SK-N-SH (cell line): ENCODE data around the gene RASGRF1. TPM values are rescaled to one million over a fixed set of nuclear protein-coding genes. Genes with fewer than 3 reads are reported as not detected.

ENCODE experiments used
- CTCF ChIA-PET: fragments of 300-600, 350-600 bp; formaldehyde crosslinking; extraction: SDS; loops from one replicate; lab custom pipeline; 2021; lab: Yijun Ruan, JAX
- POLR2A ChIA-PET: fragments of 350-600 bp; sonication (Branson Sonifier 250); formaldehyde crosslinking; extraction: SDS; loops from one replicate; lab custom pipeline; 2020; ENCODE audit warnings: antibody characterized with exemption, inconsistent platforms; lab: Yijun Ruan, JAX
- DNase-seq: peaks from one replicate; pipeline ENCODE4 v3.0.0; 2012
- H2AFZ ChIP-seq: fragments of 200-600 bp; sonication (generic); 2 replicates; pipeline ENCODE4 v1.8.1; 2016; ENCODE audit warnings: antibody characterized with exemption, mild to moderate bottlenecking, low read depth
- H3F3A ChIP-seq: fragments of 200-600 bp; sonication (generic); replicated peaks from 2 replicates; pipeline ENCODE3; 2016; ENCODE audit warnings: antibody characterized with exemption, mild to moderate bottlenecking; ENCODE audit not compliant: insufficient read depth
- H3K27ac ChIP-seq, 2 experiments: fragments of 200-500 bp in 1 of 2; fragments of 200-600 bp in 1 of 2; sonication (Bioruptor generic) in 1 of 2; sonication (generic), shearing (Covaris generic) in 1 of 2; 2 replicates each; pipeline versions ENCODE4 v1.5.1 to v1.6.1; 2014 to 2016; ENCODE audit warnings: low read depth in 2 of 2, inconsistent platforms in 1 of 2, low read length in 1 of 2, mild to moderate bottlenecking in 1 of 2, mixed read lengths in 1 of 2
- H3K27me3 ChIP-seq: fragments of 200-600 bp; sonication (generic), shearing (Covaris generic); 2 replicates; pipeline ENCODE4 v1.6.1; 2016; ENCODE audit warnings: mixed run types; ENCODE audit not compliant: insufficient read depth
- H3K36me3 ChIP-seq, 2 experiments: fragments of 200-500 bp in 1 of 2; fragments of 200-600 bp in 1 of 2; sonication (Bioruptor generic) in 1 of 2; sonication (generic) in 1 of 2; replicated peaks in 1 of 2; 2 replicates each; pipeline versions ENCODE3 to v1.5.1; 2014 to 2016; ENCODE audit warnings: low read length in 1 of 2, mild to moderate bottlenecking in 1 of 2; ENCODE audit not compliant: insufficient read depth in 2 of 2, control insufficient read depth in 1 of 2
- H3K4me1 ChIP-seq, 2 experiments: fragments of 200-500 bp in 1 of 2; fragments of 200-600 bp in 1 of 2; sonication (Bioruptor generic) in 1 of 2; sonication (generic), shearing (Covaris generic) in 1 of 2; 2 replicates each; pipeline versions ENCODE4 v1.5.1 to v1.6.1; 2014 to 2016; ENCODE audit warnings: low read depth in 1 of 2, low read length in 1 of 2, mixed run types in 1 of 2; ENCODE audit not compliant: insufficient read depth in 2 of 2, control insufficient read depth in 1 of 2
- H3K4me2 ChIP-seq: fragments of 200-600 bp; sonication (generic), shearing (Covaris generic); 2 replicates; pipeline ENCODE4 v1.6.1; 2017; ENCODE audit warnings: mixed run types
- H3K4me3 ChIP-seq, 2 experiments: fragments of 200-500 bp in 1 of 2; fragments of 200-600 bp in 1 of 2; sonication (Bioruptor generic) in 1 of 2; sonication (generic), shearing (Covaris generic) in 1 of 2; 2 replicates each; pipeline versions ENCODE4 v1.5.1 to v1.8.1; 2014 to 2016; ENCODE audit warnings: low read depth in 2 of 2, inconsistent platforms in 1 of 2, low read length in 1 of 2, mild to moderate bottlenecking in 1 of 2, mixed read lengths in 1 of 2, moderate library complexity in 1 of 2
- H3K79me2 ChIP-seq: fragments of 200-600 bp; sonication (generic); 2 replicates; pipeline ENCODE4 v1.8.1; 2017; ENCODE audit warnings: mild to moderate bottlenecking; ENCODE audit not compliant: insufficient read depth
- H3K9ac ChIP-seq: fragments of 200-600 bp; sonication (generic); 2 replicates; pipeline ENCODE4 v1.6.1; 2017; ENCODE audit warnings: mixed run types
- H3K9me2 ChIP-seq: fragments of 200-600 bp; sonication (generic); 2 replicates; pipeline ENCODE4 v1.6.1; 2017; ENCODE audit warnings: mixed run types
- H3K9me3 ChIP-seq: fragments of 200-600 bp; sonication (generic); 2 replicates; pipeline ENCODE4 v1.6.1; 2017; ENCODE audit warnings: mixed run types, mild to moderate bottlenecking, moderate library complexity
- H4K20me1 ChIP-seq: fragments of 200-600 bp; sonication (generic); 2 replicates; pipeline ENCODE4 v1.6.1; 2017; ENCODE audit warnings: mild to moderate bottlenecking, mixed run types; ENCODE audit not compliant: insufficient read depth
- ELF1 ChIP-seq: IDR thresholded peaks from 2 replicates; pipeline ENCODE4 v1.4.0; 2012
- EP300 ChIP-seq, 2 experiments: IDR thresholded peaks; 2 replicates each; pipeline versions ENCODE4 v1.4.0 to v1.6.1; 2012; ENCODE audit warnings: borderline replicate concordance in 1 of 2, low read depth in 1 of 2, low read length in 1 of 2
- EZH2phosphoT487 ChIP-seq: fragments of 200-600 bp; sonication (generic); IDR thresholded peaks from 2 replicates; pipeline ENCODE4 v1.6.1; 2017; ENCODE audit warnings: low read depth, mixed run types, mild to moderate bottlenecking, antibody characterized with exemption, moderate library complexity, borderline replicate concordance
- FOSL2 ChIP-seq: IDR thresholded peaks from 2 replicates; pipeline ENCODE4 v1.4.0; 2012; ENCODE audit warnings: low read depth, mild to moderate bottlenecking, moderate library complexity, borderline replicate concordance
- IRF3 ChIP-seq: fragments of 150-350 bp; IDR thresholded peaks from 2 replicates; pipeline ENCODE4 v1.6.1; 2016; ENCODE audit warnings: mild to moderate bottlenecking, low read depth, low read length
- JUND ChIP-seq: IDR thresholded peaks from 2 replicates; pipeline ENCODE4 v1.4.0; 2012
- MXI1 ChIP-seq: IDR thresholded peaks from 2 replicates; pipeline ENCODE4 v1.6.1; 2012; ENCODE audit warnings: mild to moderate bottlenecking, low read depth, low read length, improper control_type of control experiment
- NFIC ChIP-seq: IDR thresholded peaks from 2 replicates; pipeline ENCODE4 v1.4.0; 2012; ENCODE audit warnings: borderline replicate concordance
- POLR2AphosphoS5 ChIP-seq: IDR thresholded peaks from 2 replicates; pipeline ENCODE4 v1.6.1; 2012; ENCODE audit warnings: low read depth, low read length
- RCOR1 ChIP-seq: fragments of 150-350 bp; IDR thresholded peaks from 2 replicates; pipeline ENCODE4 v1.6.1; 2017; ENCODE audit warnings: antibody characterized with exemption, low read length
- RXRA ChIP-seq: IDR thresholded peaks from 2 replicates; pipeline ENCODE4 v1.4.0; 2012; ENCODE audit warnings: low read depth, mild to moderate bottlenecking, borderline replicate concordance
- SIN3A ChIP-seq: IDR thresholded peaks from 2 replicates; pipeline ENCODE4 v1.6.1; 2012; ENCODE audit warnings: low read depth, mild to moderate bottlenecking, low read length, moderate library complexity, borderline replicate concordance
- TAF1 ChIP-seq: IDR thresholded peaks from 2 replicates; pipeline ENCODE4 v1.6.1; 2012; ENCODE audit warnings: low read depth, mild to moderate bottlenecking, low read length, moderate library complexity, borderline replicate concordance
- TEAD4 ChIP-seq: IDR thresholded peaks from 2 replicates; pipeline ENCODE4 v1.4.0; 2012; ENCODE audit warnings: mild to moderate bottlenecking, borderline replicate concordance; ENCODE audit not compliant: insufficient read depth
- YY1 ChIP-seq: IDR thresholded peaks from 2 replicates; pipeline ENCODE4 v1.4.0; 2012; ENCODE audit warnings: low read depth, mild to moderate bottlenecking
- WGBS: methylation state at CpG from one replicate; pipeline ENCODE4 v1.1.6; 2017; ENCODE audit warnings: low lambda C conversion rate; 5-methylcytosine and 5-hydroxymethylcytosine counted together
- polyA plus RNA-seq, 3 experiments: library from polyadenylated mRNA; depleted of rRNA; stranded (reverse); fragments of >200 nt; gene quantifications; 2 replicates each; pipeline ENCODE4 v1.2.3, GENCODE V29; 2012
- TF ChIP-seq, protein P1 (sequence below): IDR thresholded peaks from 2 replicates; pipeline ENCODE4 v1.4.0; 2012; ENCODE audit warnings: low read depth, borderline replicate concordance
- TF ChIP-seq, protein P2 (sequence below): IDR thresholded peaks from 2 replicates; pipeline ENCODE4 v1.6.1; 2012; ENCODE audit warnings: mild to moderate bottlenecking, low read depth, low read length, moderate library complexity
- TF ChIP-seq, protein P3 (sequence below): IDR thresholded peaks from 2 replicates; pipeline ENCODE4 v1.4.0; 2012; ENCODE audit warnings: low read depth

RASGRF1 gene
- polyA plus RNA-seq, 1 of the 3 experiments (the other 2 are of a cell fraction), result 0.10 TPM

GRCh38 chr15:79009379-79009778 is 81.2 kb downstream of the RASGRF1 start:
- WGBS, result 75% methylated on average over 4 of the region's 4 CpGs
- Histone ChIP-seq H3K27ac (no peak overlapping the region), H3K9ac (no peak overlapping the region), H3K4me2 (no peak overlapping the region), H3K9me2 (no peaks in the 10 kb centered on the region), H3K9me3 (no peaks in the 10 kb centered on the region), H2AFZ (no peak overlapping the region), H3F3A (no peaks in the 10 kb centered on the region), H3K36me3 (no peaks in the 10 kb centered on the region), H3K79me2 (no peaks in the 10 kb centered on the region), H3K27me3 (peaks cover 11% of the 10 kb centered on the region), H4K20me1 (no peaks in the 10 kb centered on the region), H3K4me3 (no peak overlapping the region), H3K4me1 (peaks cover 7 to 8% of the 10 kb centered on the region in 2 experiments; a peak in 2 of 4 replicates)
- CTCF ChIA-PET, result no interaction called here
- no peak for TF ChIP-seq MXI1
- TF ChIP-seq, protein P1, sequence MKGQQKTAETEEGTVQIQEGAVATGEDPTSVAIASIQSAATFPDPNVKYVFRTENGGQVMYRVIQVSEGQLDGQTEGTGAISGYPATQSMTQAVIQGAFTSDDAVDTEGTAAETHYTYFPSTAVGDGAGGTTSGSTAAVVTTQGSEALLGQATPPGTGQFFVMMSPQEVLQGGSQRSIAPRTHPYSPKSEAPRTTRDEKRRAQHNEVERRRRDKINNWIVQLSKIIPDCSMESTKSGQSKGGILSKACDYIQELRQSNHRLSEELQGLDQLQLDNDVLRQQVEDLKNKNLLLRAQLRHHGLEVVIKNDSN, result no peak
- no peak for TF ChIP-seq IRF3
- TF ChIP-seq SIN3A, result no peak
- TF ChIP-seq JUND, result no peak
- no peak for TF ChIP-seq EP300 (IDR thresholded peaks at IDR 0.05; ENCODE audit: borderline replicate concordance in 1 of 2, low read depth in 1 of 2, low read length in 1 of 2)
- TF ChIP-seq TAF1, result no peak
- TF ChIP-seq, protein P2, sequence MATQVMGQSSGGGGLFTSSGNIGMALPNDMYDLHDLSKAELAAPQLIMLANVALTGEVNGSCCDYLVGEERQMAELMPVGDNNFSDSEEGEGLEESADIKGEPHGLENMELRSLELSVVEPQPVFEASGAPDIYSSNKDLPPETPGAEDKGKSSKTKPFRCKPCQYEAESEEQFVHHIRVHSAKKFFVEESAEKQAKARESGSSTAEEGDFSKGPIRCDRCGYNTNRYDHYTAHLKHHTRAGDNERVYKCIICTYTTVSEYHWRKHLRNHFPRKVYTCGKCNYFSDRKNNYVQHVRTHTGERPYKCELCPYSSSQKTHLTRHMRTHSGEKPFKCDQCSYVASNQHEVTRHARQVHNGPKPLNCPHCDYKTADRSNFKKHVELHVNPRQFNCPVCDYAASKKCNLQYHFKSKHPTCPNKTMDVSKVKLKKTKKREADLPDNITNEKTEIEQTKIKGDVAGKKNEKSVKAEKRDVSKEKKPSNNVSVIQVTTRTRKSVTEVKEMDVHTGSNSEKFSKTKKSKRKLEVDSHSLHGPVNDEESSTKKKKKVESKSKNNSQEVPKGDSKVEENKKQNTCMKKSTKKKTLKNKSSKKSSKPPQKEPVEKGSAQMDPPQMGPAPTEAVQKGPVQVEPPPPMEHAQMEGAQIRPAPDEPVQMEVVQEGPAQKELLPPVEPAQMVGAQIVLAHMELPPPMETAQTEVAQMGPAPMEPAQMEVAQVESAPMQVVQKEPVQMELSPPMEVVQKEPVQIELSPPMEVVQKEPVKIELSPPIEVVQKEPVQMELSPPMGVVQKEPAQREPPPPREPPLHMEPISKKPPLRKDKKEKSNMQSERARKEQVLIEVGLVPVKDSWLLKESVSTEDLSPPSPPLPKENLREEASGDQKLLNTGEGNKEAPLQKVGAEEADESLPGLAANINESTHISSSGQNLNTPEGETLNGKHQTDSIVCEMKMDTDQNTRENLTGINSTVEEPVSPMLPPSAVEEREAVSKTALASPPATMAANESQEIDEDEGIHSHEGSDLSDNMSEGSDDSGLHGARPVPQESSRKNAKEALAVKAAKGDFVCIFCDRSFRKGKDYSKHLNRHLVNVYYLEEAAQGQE, result no peak
- TF ChIP-seq, protein P3, sequence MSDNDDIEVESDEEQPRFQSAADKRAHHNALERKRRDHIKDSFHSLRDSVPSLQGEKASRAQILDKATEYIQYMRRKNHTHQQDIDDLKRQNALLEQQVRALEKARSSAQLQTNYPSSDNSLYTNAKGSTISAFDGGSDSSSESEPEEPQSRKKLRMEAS, result no peak
- TF ChIP-seq NFIC, result no peak
- no peak for TF ChIP-seq FOSL2
- no peak for TF ChIP-seq ELF1
- no peak for TF ChIP-seq YY1
- TF ChIP-seq TEAD4, result no peak
- TF ChIP-seq EZH2phosphoT487, result no peak
- no peak for TF ChIP-seq RCOR1
- no peak for TF ChIP-seq RXRA
- TF ChIP-seq POLR2AphosphoS5, result no peak
- POLR2A ChIA-PET, result no interaction called here
- no peak for DNase-seq
